ENCODE results near the gene HMGN5.
A peak's percentile ranks its signal among the peaks of the same experiment; 100 is the strongest.

Gene HMGN5

DNA sequence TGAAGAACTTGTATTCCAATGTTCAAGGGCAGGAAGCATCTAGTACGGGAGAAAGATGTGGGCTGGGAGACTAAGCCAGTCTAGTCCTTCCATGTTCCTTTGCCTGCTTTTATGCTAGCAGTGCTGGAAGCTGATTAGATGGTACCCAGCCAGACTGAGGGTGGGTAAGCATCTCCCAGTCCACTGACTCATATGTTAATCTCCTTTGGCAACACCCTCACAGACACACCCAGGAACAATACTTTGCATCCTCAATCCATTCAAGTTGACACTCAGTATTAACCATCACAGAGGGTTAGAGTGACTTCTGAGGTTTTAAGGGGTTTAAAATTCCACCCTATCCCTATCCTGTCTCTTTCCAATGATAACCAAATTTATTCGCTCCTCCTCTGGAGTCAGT is 6.5 kb downstream of the HMGN5 start:
- DNase-seq, result no peak
- Histone ChIP-seq H3K27me3 (ENCODE audit: insufficient read depth, low read depth, severe bottlenecking) (peaks cover 3% of the 10 kb centered on the region), H3K36me3 (no peaks in the 10 kb centered on the region), H3K4me3 (ENCODE audit: low read depth, low read length) (no peak overlapping the region), H3K27ac (no peak overlapping the region), H3K9me3 (ENCODE audit: severe bottlenecking) (no peaks in the 10 kb centered on the region)
- no peak for TF ChIP-seq CTCF (IDR thresholded peaks at IDR 0.05; ENCODE audit: low read depth, low read length)

GRCh38 chrX:81174286-81174685 is 27.4 kb downstream of the HMGN5 start:
- no peaks in the 10 kb centered on the region for H3K36me3 ChIP-seq

GRCh38 chrX:81168391-81168790 is 33.3 kb downstream of the HMGN5 start:
- no peak overlapping the region for H3K4me3 ChIP-seq (ENCODE audit: low read depth, low read length)
- H3K27ac ChIP-seq, result no peak overlapping the region
- H3K36me3 ChIP-seq, result no peaks in the 10 kb centered on the region
- H3K27me3 ChIP-seq (ENCODE audit: insufficient read depth, low read depth, severe bottlenecking), result peaks cover 25% of the 10 kb centered on the region
- H3K9me3 ChIP-seq (ENCODE audit: severe bottlenecking), result no peaks in the 10 kb centered on the region
- TF ChIP-seq CTCF (IDR thresholded peaks at IDR 0.05; ENCODE audit: low read depth, low read length), result no peak
- no peak for DNase-seq

More at GRCh38 chrX:81174286-81174685, 27.4 kb downstream of the HMGN5 start:
- Histone ChIP-seq H3K27me3 (ENCODE audit: insufficient read depth, low read depth, severe bottlenecking) (peaks cover 29% of the 10 kb centered on the region), H3K27ac (no peak overlapping the region), H3K4me3 (ENCODE audit: low read depth, low read length) (no peak overlapping the region), H3K9me3 (ENCODE audit: severe bottlenecking) (no peaks in the 10 kb centered on the region)
- no peak for TF ChIP-seq CTCF (IDR thresholded peaks at IDR 0.05; ENCODE audit: low read depth, low read length)
- no peak for DNase-seq

- H3K4me3 ChIP-seq (ENCODE audit: low read depth, low read length), result peak overlapping the region; percentile 56
- no peaks in the 10 kb centered on the region for H3K9me3 ChIP-seq (ENCODE audit: severe bottlenecking)
- peak; percentile 90 for DNase-seq
- peak overlapping the region; percentile 46; the same call in 1 of the 2 replicates for H3K27ac ChIP-seq
- H3K36me3 ChIP-seq, result no peaks in the 10 kb centered on the region
- peaks cover 33% of the 10 kb centered on the region for H3K27me3 ChIP-seq (ENCODE audit: insufficient read depth, low read depth, severe bottlenecking)
- TF ChIP-seq CTCF (IDR thresholded peaks at IDR 0.05; ENCODE audit: low read depth, low read length), result no peak
These were observed 80.0 kb downstream of the HMGN5 start for GRCh38 chrX:81121513-81122363.

- Histone ChIP-seq H3K9me3 (ENCODE audit: severe bottlenecking) (no peaks in the 10 kb centered on the region), H3K4me3 (ENCODE audit: low read depth, low read length) (peak overlapping the region; percentile 56), H3K27me3 (ENCODE audit: insufficient read depth, low read depth, severe bottlenecking) (peaks cover 28% of the 10 kb centered on the region), H3K27ac (peak overlapping the region; percentile 46), H3K36me3 (no peaks in the 10 kb centered on the region)
- peak; percentile 46; the same call in 1 of the 2 replicates for TF ChIP-seq CTCF (IDR thresholded peaks at IDR 0.05; ENCODE audit: low read depth, low read length)
- DNase-seq, result peak; percentile 55
These were observed 80.8 kb downstream of the HMGN5 start for GRCh38 chrX:81120936-81121371.
